Subcutaneous adipose tissue (tissue), 4 donors: ENCODE measurements around the gene DNAH10. TPM values are rescaled to one million over a fixed set of nuclear protein-coding genes. Genes with fewer than 3 reads are reported as not detected.

Experiments used
- CTCF ChIP-seq: fragments of 450-650 bp; IDR thresholded peaks from one replicate; pipeline ENCODE4 v1.5.1; 2016; ENCODE audit warnings: low read depth, mild to moderate bottlenecking, control low read depth, antibody characterized with exemption, moderate library complexity
- total RNA-seq, 4 donors: library from RNA; depleted of rRNA; stranded (reverse); fragments of >200 nt; gene quantifications; one replicate each; pipeline ENCODE4 v1.1.0, GENCODE V29; 2016

Gene DNAH10
- total RNA-seq, 4 donors from 2014 or later, result under 0.01 to 0.19 (median 0.08) TPM

GRCh38 chr12:123923927-123924326 is 161.8 kb downstream of the DNAH10 start:
- TF ChIP-seq CTCF, result no peak

GRCh38 chr12:123924539-123924938 is 162.4 kb downstream of the DNAH10 start:
- no peak for TF ChIP-seq CTCF

GRCh38 chr12:123928274-123928865 is 166.3 kb downstream of the DNAH10 start:
- no peak for TF ChIP-seq CTCF

GRCh38 chr12:123928897-123929296 is 166.8 kb downstream of the DNAH10 start:
- no peak for TF ChIP-seq CTCF

GRCh38 chr12:123929946-123930583 is 168.0 kb downstream of the DNAH10 start:
- TF ChIP-seq CTCF, result no peak

GRCh38 chr12:123931686-123932321 is 169.7 kb downstream of the DNAH10 start:
- TF ChIP-seq CTCF, result no peak

- no peak for TF ChIP-seq CTCF
Measured at GRCh38 chr12:123933214-123933613, 171.1 kb downstream of the DNAH10 start.
